AG04449 (cell line): Measurements from ENCODE around the gene RAI2.

ENCODE experiments used
- CTCF ChIA-PET: fragments of 350-600 bp; formaldehyde crosslinking; extraction: SDS; loops from one replicate; lab custom pipeline; 2021; ENCODE audit warnings: antibody characterized with exemption; lab: Yijun Ruan, JAX
- POLR2A ChIA-PET: fragments of 400-600, 350-600 bp; formaldehyde crosslinking; extraction: SDS; loops from one replicate; lab custom pipeline; 2020; ENCODE audit warnings: antibody characterized with exemption, inconsistent platforms; lab: Yijun Ruan, JAX
- DNase-seq: peaks from one replicate; pipeline ENCODE4 v3.0.0-alpha.2; 2010; ENCODE audit warnings: low read depth, low spot score
- H3K4me3 ChIP-seq: 2 replicates; pipeline ENCODE4 v1.5.1; 2011; ENCODE audit warnings: low read depth, mild to moderate bottlenecking, control low read depth, low read length
- CTCF ChIP-seq: IDR thresholded peaks from one replicate; pipeline ENCODE4 v1.5.1; 2011; ENCODE audit warnings: mild to moderate bottlenecking, moderate library complexity, low read length, control low read depth, inconsistent platforms; ENCODE audit not compliant: insufficient read depth; ENCODE audit errors: missing control alignments

RAI2 gene

GRCh38 chrX:17750436-17750835 lies 110.7 kb downstream of the RAI2 start:
- TF ChIP-seq CTCF, result no peak
- ChIA-PET CTCF (no interaction called here), POLR2A (no interaction called here)
- no peak overlapping the region for H3K4me3 ChIP-seq
- DNase-seq, result no peak
